DMS53 treated with DMSO at 0.1 percent for 48 hours (cell line): ENCODE measurements around the gene CCDC3.

Experiments
- DNase-seq: peaks from one replicate; lab custom pipeline; 2025; ENCODE audit not compliant: unreplicated experiment; lab: John Stamatoyannopoulos, UW

CCDC3 gene

DNA sequence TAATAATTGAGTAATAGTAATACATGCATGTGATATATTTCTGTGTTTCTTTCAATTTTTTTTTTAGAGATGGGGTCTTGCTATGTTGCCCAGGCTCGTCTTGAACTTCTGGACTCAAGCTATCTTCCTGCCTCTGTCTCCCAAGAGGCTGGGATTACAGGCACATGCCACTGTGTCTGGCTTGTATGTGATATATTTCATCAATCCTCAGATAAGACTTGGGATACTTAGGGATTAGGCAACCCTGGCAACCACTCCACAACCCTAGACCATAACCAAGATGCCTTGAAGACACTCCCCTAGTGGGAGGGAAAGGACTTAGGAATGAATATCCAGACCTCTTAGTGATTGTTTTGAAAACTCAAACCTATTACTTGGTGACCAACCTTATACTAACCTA is 154.8 kb downstream of the CCDC3 start:
- no peak for DNase-seq
